Hepatocyte (in vitro differentiated cells): ENCODE measurements around the gene POT1.

Source experiments
- CTCF ChIP-seq: fragments of 200-600 bp; sonication (generic); IDR thresholded peaks from 2 replicates; pipeline ENCODE4 v1.5.1; 2016; ENCODE audit warnings: antibody characterized with exemption, mild to moderate bottlenecking; ENCODE audit not compliant: poor library complexity
- EZH2 ChIP-seq: fragments of 200-600 bp; sonication (generic); IDR thresholded peaks from 2 replicates; pipeline ENCODE4 v1.6.1; 2016; ENCODE audit warnings: antibody characterized with exemption, mild to moderate bottlenecking, borderline replicate concordance
- EZH2phosphoT487 ChIP-seq: fragments of 200-600 bp; sonication (generic); IDR thresholded peaks from one replicate; pipeline ENCODE4 v1.6.1; 2018; ENCODE audit warnings: antibody characterized with exemption, mild to moderate bottlenecking, low read depth, moderate library complexity; ENCODE audit not compliant: unreplicated experiment, severe bottlenecking

- TF ChIP-seq CTCF (no peak), EZH2 (no peak), EZH2phosphoT487 (no peak)
Observed at GRCh38 chr7:124942399-124942798, 12.8 kb upstream of the POT1 start.
